ENCODE results near the gene SMCHD1. TPM values are rescaled to one million over a fixed set of nuclear protein-coding genes. Genes with fewer than 3 reads are reported as not detected.
"Not testable (repeated sequence)": the region's sequence is repeated elsewhere in the genome, so short reads cannot be mapped to it uniquely, and the experiment has no call there.

The SMCHD1 gene
- total RNA-seq, 1 donor: 33.7 TPM

- DNase-seq (ENCODE audit: low read depth in 2 of 3, low spot score in 2 of 3): not testable (repeated sequence)
These were observed 154.2 kb downstream of the SMCHD1 start for GRCh38 chr18:2809666-2810183.

DNA sequence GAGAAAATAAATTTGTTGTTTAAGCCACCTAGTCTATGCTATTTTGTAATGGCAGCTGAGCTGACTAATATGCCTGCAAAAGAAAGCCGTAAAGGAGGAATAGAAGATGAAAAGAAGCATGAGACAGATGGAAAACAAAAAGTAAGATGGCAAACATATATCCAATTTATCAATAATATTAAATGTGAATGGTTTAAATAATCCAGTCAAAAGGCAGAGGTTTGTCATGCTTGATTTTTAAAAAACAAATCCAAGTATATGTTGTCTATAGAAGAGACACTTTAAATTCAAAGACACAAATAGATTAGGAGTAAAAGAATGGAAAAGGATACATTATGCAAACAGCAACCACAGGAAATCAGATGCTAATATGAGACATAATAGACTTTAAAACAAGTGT is 155.9 kb downstream of the SMCHD1 start:
- DNase-seq (ENCODE audit: low read depth in 2 of 3, low spot score in 2 of 3): no peak

DNA sequence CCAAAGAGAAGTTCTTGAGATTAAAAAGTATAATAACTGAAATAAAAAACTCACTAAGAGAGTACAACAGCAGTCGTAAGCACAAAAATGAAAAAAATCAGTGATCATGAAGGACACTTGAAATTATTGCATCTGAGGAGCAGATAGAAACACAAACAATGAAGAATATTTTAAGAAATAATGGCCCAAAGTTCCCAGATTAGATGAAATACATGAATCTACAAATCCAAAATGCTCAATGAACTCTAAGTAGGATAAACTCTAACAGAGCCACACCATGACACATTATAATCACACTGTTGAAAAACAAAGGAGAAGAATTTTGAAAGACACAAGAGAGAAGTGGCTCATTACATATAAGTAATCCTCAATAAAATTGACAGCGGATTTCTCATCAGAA is 159.4 kb downstream of the SMCHD1 start:
- no peak for DNase-seq (ENCODE audit: low read depth in 2 of 3, low spot score in 2 of 3)

GRCh38 chr18:2818281-2818680 is 162.8 kb downstream of the SMCHD1 start:
- DNase-seq (ENCODE audit: low read depth in 2 of 3, low spot score in 2 of 3): no peak

GRCh38 chr18:2821695-2822094 is 166.2 kb downstream of the SMCHD1 start:
- no peak for DNase-seq (ENCODE audit: low read depth in 2 of 3, low spot score in 2 of 3)

DNA sequence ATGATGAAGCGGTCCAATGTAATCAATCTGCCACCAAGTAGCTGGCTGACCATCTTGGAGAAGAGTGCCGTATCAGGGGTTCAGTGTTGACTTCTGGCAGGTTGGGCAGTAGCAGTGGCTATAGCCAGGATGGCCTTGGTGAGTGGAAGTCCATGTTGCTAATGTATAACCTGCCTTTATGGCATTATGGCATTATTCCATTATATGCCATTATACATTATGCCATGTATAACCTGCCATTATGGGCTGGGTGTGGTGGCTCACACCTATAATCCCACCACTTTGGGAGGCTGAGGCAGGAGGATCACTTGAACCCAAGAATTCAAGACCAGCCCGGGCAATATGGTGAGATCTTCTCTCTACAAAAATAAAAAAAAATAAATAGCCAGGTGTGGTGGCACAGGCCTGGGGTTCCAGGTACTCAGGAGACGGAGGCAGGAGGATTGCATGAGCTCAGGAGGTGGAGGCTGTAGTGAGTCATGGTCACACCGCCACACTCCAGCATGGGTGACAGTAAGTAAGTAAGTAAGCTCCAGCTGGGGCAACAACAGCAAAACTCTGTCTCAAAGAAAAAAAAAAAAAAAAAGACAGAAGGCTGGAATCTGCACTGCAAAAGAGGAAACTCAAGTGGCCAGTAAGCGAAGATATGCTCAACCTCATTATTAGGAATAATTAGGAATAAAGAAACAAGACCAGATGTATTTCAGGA is 166.8 kb downstream of the SMCHD1 start:
- DNase-seq (ENCODE audit: low read depth in 2 of 3, low spot score in 2 of 3): no peak

GRCh38 chr18:2823202-2823601 is 167.7 kb downstream of the SMCHD1 start:
- DNase-seq (ENCODE audit: low read depth in 2 of 3, low spot score in 2 of 3): no peak

DNA sequence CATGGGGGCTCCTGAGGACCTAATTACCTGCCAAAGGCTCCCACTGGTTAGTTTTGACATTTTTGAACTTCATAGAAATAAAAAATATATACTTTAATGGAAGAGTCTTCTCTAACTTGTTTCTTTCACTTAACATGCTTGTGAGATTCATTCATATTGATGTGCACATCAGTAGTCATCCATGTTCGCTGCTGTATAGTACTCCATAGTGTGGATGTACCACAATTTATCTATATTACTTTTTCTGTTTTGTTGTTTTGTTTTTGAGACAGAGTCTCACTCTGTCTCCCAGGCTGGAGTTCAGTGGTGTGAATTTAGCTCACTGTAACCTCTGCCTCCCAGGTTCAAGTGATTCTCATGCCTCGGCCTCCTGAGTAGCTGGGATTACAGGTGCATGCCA is 168.4 kb downstream of the SMCHD1 start:
- no peak for DNase-seq (ENCODE audit: low read depth in 2 of 3, low spot score in 2 of 3)

- DNase-seq (ENCODE audit: low read depth in 2 of 3, low spot score in 2 of 3): no peak
These were observed 169.3 kb downstream of the SMCHD1 start for GRCh38 chr18:2824865-2825264.

GRCh38 chr18:2825613-2826175 is 170.2 kb downstream of the SMCHD1 start:
- DNase-seq (ENCODE audit: low read depth in 2 of 3, low spot score in 2 of 3): no peak

DNA sequence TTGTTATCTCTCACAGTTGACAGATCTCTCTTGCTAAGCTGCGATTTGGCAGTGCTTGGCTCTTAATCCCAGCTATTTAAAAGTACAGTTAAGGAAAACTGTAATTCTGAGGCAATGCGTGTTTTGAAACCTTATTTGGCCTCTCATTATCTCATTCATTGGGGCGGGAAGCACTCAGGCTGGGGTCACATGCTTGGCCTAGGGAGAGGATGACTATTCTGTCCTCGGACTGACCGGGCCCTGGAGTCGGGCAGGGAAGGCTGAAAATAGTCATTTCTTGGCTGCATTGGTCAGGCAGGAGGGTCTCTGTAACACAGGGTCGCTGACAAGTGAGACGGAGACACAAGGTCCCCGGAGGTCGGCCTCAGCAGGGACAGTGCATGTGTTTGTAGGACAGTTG is 171.1 kb downstream of the SMCHD1 start:
- DNase-seq (ENCODE audit: low read depth in 2 of 3, low spot score in 2 of 3): no peak

GRCh38 chr18:2827061-2827460 is 171.5 kb downstream of the SMCHD1 start:
- DNase-seq (ENCODE audit: low read depth in 2 of 3, low spot score in 2 of 3): no peak

DNA sequence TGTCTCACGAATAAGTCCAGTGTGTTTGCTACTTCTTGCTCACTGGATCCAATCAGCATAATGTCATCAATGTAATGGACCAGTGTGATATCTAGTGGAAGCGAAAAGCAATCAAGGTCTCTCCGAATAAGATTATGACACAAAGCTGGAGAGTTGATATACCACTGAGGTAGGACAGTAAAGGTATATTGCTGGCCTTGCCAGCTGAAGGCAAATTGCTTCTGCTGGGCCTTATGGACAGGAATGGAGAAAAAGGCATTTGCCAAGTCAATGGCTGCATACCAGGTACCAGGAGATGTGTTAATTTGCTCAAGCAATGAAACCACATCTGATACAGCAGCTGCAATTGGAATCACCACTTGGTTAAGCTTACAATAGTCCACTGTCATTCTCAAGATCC is 180.6 kb downstream of the SMCHD1 start:
- DNase-seq (ENCODE audit: low read depth in 2 of 3, low spot score in 2 of 3): not testable (repeated sequence)

- not testable (repeated sequence) for DNase-seq (ENCODE audit: low read depth in 2 of 3, low spot score in 2 of 3)
These were observed 181.8 kb downstream of the SMCHD1 start for GRCh38 chr18:2837290-2837689.

- no peak for DNase-seq (ENCODE audit: low read depth in 2 of 3, low spot score in 2 of 3)
These were observed 183.7 kb downstream of the SMCHD1 start for GRCh38 chr18:2839202-2839601.

- no peak for DNase-seq (ENCODE audit: low read depth in 2 of 3, low spot score in 2 of 3)
These were observed 185.0 kb downstream of the SMCHD1 start for GRCh38 chr18:2840521-2840920.

DNA sequence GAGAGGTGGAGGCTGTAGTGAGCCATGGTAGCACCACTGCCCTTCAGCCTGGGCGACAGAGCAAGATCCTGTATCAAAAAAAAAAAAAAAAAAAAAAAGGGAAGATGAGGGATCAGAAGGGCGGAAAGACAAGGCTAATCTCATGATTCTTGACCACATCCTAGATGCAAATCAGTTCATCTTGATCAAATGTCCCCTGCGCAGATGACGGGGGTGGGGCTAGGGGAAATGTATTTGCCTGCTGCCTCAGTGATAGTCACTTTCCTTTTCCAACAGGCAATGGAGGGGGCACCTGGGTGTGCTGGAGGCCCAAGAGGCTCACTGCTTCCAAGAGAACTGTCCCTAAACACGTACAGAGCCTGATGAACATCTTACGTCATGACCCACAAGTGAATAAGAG is 187.6 kb downstream of the SMCHD1 start:
- DNase-seq (ENCODE audit: low read depth in 2 of 3, low spot score in 2 of 3): peak in 2 of 3 donors; percentile 14 to 17

DNA sequence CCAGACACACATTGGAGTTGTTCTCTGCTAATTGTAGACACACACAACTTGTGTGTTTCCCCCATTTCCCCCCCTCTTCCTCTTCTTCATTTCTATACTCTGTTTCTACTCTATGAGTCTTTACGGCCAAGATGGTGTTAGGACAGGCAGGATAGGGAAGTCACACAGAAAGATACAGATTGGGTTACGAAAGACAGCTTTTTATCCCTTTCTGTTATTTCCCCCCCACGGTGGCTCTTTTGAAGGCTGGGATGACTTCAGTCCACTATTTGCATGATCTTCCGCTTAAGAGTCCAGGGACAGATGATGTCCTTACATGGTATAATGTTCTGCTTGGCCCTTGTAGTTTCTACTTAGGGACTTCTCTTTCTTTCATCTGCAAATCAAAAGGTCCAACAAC is 189.6 kb downstream of the SMCHD1 start:
- DNase-seq (ENCODE audit: low read depth in 2 of 3, low spot score in 2 of 3): peak in 1 of 3 donors; percentile 13

DNA sequence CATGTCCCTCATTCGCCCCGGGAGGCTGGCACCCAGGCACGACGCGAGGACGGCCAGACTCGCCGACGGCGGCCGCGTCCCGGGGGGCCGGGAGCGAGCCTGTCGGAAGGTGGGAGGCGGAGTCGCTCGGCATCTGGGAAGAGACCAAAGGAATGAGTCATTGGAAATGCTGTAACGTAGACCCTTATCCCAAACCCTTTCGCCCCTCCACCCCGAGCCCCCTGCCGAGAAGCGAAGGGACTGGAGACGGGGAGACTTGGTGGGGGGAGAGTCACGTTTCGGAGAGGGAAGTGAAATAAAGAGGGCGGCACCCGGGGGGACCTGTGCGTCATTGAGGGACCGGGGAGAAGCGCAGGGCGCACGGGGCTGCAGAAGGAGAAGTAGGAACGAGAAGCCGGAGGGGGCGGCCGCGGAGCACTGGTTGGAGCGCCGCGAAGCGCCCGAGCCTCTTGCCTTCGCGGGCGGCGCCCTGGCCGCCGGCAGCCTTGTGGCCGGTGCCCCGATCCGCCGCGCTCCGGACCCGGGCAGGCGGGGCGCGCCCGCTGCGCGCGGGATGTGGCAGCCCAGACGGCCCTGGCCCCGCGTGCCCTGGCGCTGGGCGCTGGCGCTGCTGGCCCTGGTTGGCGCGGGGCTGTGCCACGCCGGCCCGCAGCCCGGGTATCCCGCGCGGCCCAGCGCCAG is 191.2 kb downstream of the SMCHD1 start, which contains the start of gene EMILIN2:
EMILIN2 (plus strand) TSS at position 371 of the 681 bp plus-strand sequence; CDS start at position 554, 183 bp downstream.
- peak in 2 of 3 donors; percentile 87 to 94 for DNase-seq (ENCODE audit: low read depth in 2 of 3, low spot score in 2 of 3)

DNA sequence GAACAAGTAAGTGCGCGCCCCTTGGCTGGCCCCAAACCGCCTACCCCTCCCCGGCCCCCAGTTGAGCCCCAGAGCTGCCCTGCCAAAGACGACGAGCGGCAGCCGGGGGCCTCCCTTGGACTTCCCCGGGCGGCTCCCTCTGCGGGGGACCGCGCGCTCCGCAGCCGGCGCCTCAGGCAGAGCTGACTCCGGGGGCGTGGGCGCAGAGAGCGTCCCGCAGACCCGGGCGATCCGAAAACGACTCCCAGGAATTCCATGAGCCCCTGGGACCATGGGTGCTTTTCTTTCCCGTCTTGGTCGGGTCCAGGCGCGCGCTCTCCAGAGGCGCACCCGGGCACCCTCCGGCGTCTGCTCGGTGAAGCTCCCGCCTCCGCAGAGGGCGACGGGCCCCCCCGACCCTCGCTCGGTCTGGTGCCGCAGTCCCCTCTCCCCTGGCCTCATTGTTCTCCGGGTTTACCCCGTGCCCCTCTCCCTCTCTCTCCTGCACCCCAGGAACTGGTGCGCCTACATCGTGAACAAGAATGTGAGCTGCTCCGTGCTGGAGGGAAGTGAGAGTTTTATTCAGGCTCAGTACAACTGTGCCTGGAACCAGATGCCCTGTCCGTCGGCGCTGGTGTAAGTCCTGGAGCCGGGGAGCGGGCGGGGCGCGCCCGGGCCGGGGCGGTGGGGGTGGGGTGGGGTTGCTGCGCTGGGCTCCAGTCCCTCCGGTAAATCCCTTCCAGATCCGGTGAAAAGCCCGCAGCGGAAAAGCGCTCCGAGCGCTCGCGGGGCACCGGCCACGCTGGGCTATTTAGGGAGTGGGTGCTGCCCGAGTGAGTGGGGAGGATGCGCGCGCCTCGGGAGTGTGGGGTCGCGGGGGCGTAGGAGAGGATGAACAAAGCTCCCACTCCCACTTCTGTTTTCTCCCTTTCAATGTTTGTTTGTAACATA is 192.1 kb downstream of the SMCHD1 start:
- DNase-seq (ENCODE audit: low read depth in 2 of 3, low spot score in 2 of 3): peak in 2 of 3 donors; percentile 39 to 41

Measured in hematopoietic multipotent progenitor cell (in vitro differentiated cells).